Osteoblast (primary cell): ENCODE results near the gene IFITM5. TPM values are rescaled to one million over a fixed set of nuclear protein-coding genes. Genes with fewer than 3 reads are reported as not detected.

Experiments
- DNase-seq: peaks from one replicate; pipeline ENCODE4 v3.0.0; 2011; ENCODE audit warnings: low spot score, mixed read lengths; ENCODE audit not compliant: insufficient read length; ENCODE audit errors: missing footprints
- H2AFZ ChIP-seq: 2 replicates; pipeline ENCODE4 v1.6.0; 2011; ENCODE audit warnings: mild to moderate bottlenecking, low read length
- H3K27ac ChIP-seq: 2 replicates; pipeline ENCODE4 v1.5.1; 2011; ENCODE audit warnings: mild to moderate bottlenecking, low read depth, low read length, moderate library complexity
- H3K27me3 ChIP-seq: 2 replicates; pipeline ENCODE4 v1.6.0; 2012; ENCODE audit warnings: mild to moderate bottlenecking, control low read depth, inconsistent platforms, low read length, moderate library complexity; ENCODE audit not compliant: insufficient read depth
- H3K36me3 ChIP-seq: 2 replicates; pipeline ENCODE4 v1.5.1; 2011; ENCODE audit warnings: mild to moderate bottlenecking, low read length, control low read depth, moderate library complexity; ENCODE audit not compliant: insufficient read depth
- H3K4me1 ChIP-seq: 2 replicates; pipeline ENCODE4 v1.5.1; 2011; ENCODE audit warnings: mild to moderate bottlenecking, low read length, control low read depth, moderate library complexity; ENCODE audit not compliant: insufficient read depth
- H3K4me2 ChIP-seq: 2 replicates; pipeline ENCODE4 v1.6.0; 2011; ENCODE audit warnings: mild to moderate bottlenecking, low read length; ENCODE audit not compliant: insufficient read depth
- H3K4me3 ChIP-seq: fragments of 200-600 bp; sonication (generic); 3 replicates; pipeline ENCODE4 v1.5.1; 2012; ENCODE audit warnings: mild to moderate bottlenecking, low read length, inconsistent platforms; ENCODE audit not compliant: insufficient read depth
- H3K79me2 ChIP-seq: 2 replicates; pipeline ENCODE4 v1.6.0; 2012; ENCODE audit warnings: mild to moderate bottlenecking, low read length, control low read depth, inconsistent platforms; ENCODE audit not compliant: insufficient read depth
- H3K9me3 ChIP-seq: 2 replicates; pipeline ENCODE4 v1.5.1; 2011; ENCODE audit warnings: low read depth, low read length, control low read depth
- H4K20me1 ChIP-seq: 2 replicates; pipeline ENCODE4 v1.6.0; 2012; ENCODE audit warnings: mild to moderate bottlenecking, low read length, control low read depth; ENCODE audit not compliant: insufficient read depth
- CTCF ChIP-seq: IDR thresholded peaks from 2 replicates; pipeline ENCODE4 v1.5.1; 2011; ENCODE audit warnings: mild to moderate bottlenecking, low read depth, low read length, moderate library complexity; ENCODE audit errors: extremely low read depth
- total RNA-seq: library from RNA; depleted of rRNA; stranded (reverse); fragments of >200 nt; gene quantifications from 2 replicates; pipeline ENCODE4 v1.2.3, GENCODE V29; 2012

The IFITM5 gene
- total RNA-seq, 1 donor = not detected

- peak; percentile 99 for DNase-seq
- no peak overlapping the region for H3K27ac ChIP-seq
- H3K4me3 ChIP-seq = no peak overlapping the region
- H3K4me1 ChIP-seq = peaks cover 16% of the 10 kb centered on the region
- no peaks in the 10 kb centered on the region for H3K9me3 ChIP-seq
- no peaks in the 10 kb centered on the region for H3K36me3 ChIP-seq
- peaks cover 19% of the 10 kb centered on the region for H3K79me2 ChIP-seq
- H2AFZ ChIP-seq = no peak overlapping the region
- H3K27me3 ChIP-seq = no peaks in the 10 kb centered on the region
- H3K4me2 ChIP-seq = no peak overlapping the region
- TF ChIP-seq CTCF = peak; percentile 71
- no peaks in the 10 kb centered on the region for H4K20me1 ChIP-seq
These were observed 5.9 kb upstream of the IFITM5 start for GRCh38 chr11:304915-305843.

DNA sequence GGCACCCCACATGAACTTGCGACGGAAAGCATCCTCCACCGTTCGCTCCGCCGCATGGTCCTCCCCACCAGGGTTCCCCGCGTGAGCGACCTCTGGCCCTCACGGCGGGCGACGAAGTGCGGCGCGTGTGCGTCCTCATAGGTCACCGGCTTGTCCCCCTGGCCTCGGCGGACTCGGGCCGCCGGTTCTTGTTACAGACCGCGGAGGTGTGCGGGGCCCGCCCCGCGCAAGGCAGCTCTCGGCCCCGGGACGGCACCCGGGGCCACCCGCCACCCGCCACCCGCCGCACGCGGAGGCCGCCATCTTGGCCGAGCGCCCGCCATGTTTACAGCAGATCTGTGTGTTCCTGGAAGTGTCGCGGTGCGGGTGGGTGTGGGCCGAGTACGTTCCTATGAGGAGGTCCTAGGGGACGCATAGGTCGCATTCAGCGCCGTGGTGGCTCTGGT, 4.8 kb upstream of the IFITM5 start:
- DNase-seq = no peak
- H4K20me1 ChIP-seq = no peaks in the 10 kb centered on the region
- peaks cover 9% of the 10 kb centered on the region for H3K79me2 ChIP-seq
- H2AFZ ChIP-seq = no peak overlapping the region
- H3K27ac ChIP-seq = no peak overlapping the region
- H3K9me3 ChIP-seq = no peaks in the 10 kb centered on the region
- H3K4me3 ChIP-seq = no peak overlapping the region
- no peak overlapping the region for H3K4me2 ChIP-seq
- TF ChIP-seq CTCF = no peak
- H3K27me3 ChIP-seq = no peaks in the 10 kb centered on the region
- H3K4me1 ChIP-seq = peaks cover 6% of the 10 kb centered on the region
- H3K36me3 ChIP-seq = no peaks in the 10 kb centered on the region

DNA sequence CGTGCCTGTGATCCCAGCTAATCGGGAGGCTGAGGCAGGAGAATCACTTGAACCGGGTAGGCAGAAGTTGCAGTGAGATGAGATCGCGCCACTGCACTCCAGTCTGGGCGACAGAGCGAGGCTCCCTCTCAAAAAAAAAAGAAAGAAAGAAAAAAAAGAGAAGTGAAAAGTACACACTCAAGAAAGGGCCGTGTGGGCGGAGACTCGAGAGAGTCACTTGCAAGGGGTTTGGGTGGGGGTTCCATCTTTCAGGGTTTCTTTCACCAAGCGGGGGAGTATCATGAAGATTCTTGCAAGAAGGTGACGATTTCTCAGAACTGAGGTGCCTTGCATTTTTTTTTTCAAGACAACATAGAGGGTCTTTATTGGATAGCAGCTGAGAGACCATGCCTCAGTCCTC, 4.0 kb upstream of the IFITM5 start:
- no peak for DNase-seq
- Histone ChIP-seq H2AFZ (no peak overlapping the region), H3K4me2 (no peak overlapping the region), H3K27me3 (peaks cover 5% of the 10 kb centered on the region), H3K36me3 (no peaks in the 10 kb centered on the region), H3K4me1 (peaks cover 4% of the 10 kb centered on the region), H3K27ac (no peak overlapping the region), H3K79me2 (peaks cover 4% of the 10 kb centered on the region), H3K9me3 (no peaks in the 10 kb centered on the region), H3K4me3 (no peak overlapping the region), H4K20me1 (no peaks in the 10 kb centered on the region)
- TF ChIP-seq CTCF = no peak

DNA sequence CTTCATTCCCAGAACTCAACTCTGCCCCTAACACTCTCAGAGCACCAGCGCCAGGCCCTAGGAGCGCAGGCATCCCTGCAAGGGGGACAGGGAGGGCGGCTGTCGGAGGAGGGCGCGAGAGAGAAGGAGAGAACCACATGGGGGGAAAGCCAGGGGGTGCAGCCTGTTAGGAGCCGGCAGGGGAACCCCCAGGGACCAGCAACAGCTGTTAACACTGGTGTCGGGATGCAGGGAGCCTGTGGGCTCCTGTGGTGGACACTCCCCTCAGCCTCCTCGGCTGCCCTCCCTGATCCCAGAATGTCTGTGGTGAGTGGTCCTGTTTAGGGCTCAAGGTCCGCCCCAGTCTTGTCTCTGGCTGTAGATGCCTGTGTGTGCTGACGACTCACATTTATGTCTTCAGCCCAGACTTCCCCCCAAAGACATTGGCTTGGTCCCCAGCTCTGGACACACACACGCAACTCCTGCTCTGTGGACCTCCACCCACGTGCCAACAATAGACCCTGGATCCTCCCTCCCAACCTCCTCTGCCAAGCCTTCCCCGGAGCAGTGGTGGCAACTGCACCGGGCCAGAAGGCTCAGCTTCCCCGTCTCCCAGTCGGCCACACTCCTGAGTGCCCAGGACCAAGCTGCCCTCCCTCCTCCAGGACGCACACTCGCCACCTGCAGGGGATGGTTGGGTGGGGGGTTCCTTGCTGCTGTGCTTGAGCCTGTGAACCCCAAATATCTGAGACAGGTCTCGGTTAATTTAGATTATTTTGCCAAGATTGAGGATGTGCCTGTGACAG, 817 bp upstream of the IFITM5 start:
- no peaks in the 10 kb centered on the region for H3K4me1 ChIP-seq
- no peaks in the 10 kb centered on the region for H3K79me2 ChIP-seq
- no peak overlapping the region for H3K27ac ChIP-seq
- DNase-seq = peak; percentile 90
- H3K4me3 ChIP-seq = no peak overlapping the region
- no peaks in the 10 kb centered on the region for H4K20me1 ChIP-seq
- H2AFZ ChIP-seq = no peak overlapping the region
- TF ChIP-seq CTCF = peak; percentile 17
- no peaks in the 10 kb centered on the region for H3K36me3 ChIP-seq
- no peaks in the 10 kb centered on the region for H3K9me3 ChIP-seq
- peaks cover 15% of the 10 kb centered on the region for H3K27me3 ChIP-seq
- no peak overlapping the region for H3K4me2 ChIP-seq
